ENCODE data around the gene REEP5.

GRCh38 chr5:112965733-112966306, 43.8 kb upstream of the REEP5 start:
- no peak for TF ChIP-seq ZFP30 (CRISPR knock-in tag; IDR thresholded peaks at IDR 0.05)
- TF ChIP-seq ISL1 (CRISPR knock-in tag; IDR thresholded peaks at IDR 0.05) = no peak
- no peak for TF ChIP-seq RARB (CRISPR knock-in tag; IDR thresholded peaks at IDR 0.05)
- TF ChIP-seq ZNF565 (CRISPR knock-in tag; conservative IDR thresholded peaks at IDR 0.05; ENCODE audit: low read depth) = no peak
- no peak for TF ChIP-seq PPARA (CRISPR knock-in tag; IDR thresholded peaks at IDR 0.05; ENCODE audit: borderline replicate concordance)

Data from SK-N-SH treated with all-trans-retinoic acid at 6 μM for 48 hours (cell line).